CD8-positive, alpha-beta memory T cell (primary cell): ENCODE measurements around the gene TIAL1. TPM values are rescaled to one million over a fixed set of nuclear protein-coding genes. Genes with fewer than 3 reads are reported as not detected.
A peak's percentile ranks its signal among the peaks of the same experiment; 100 is the strongest.
"Not testable (repeated sequence)": the region's sequence is repeated elsewhere in the genome, so short reads cannot be mapped to it uniquely, and the experiment has no call there.

Experiments
- CTCF ChIA-PET: fragments of 350-600 bp; sonication (Branson Sonifier 250); formaldehyde crosslinking; loops from one replicate; lab custom pipeline; 2021; ENCODE audit warnings: antibody characterized with exemption; lab: Charles Lee
- POLR2A ChIA-PET: fragments of 350-600 bp; sonication (Branson Sonifier 250); formaldehyde crosslinking; loops from one replicate; lab custom pipeline; 2021; ENCODE audit warnings: antibody characterized with exemption; lab: Charles Lee
- DNase-seq, 5 donors: peaks; one replicate each; pipeline versions ENCODE4 v3.0.0 to v3.0.0-alpha.2; 2020 to 2022; ENCODE audit warnings: mixed read lengths in 1 of 5
- H3K27ac ChIP-seq: one replicate; pipeline ENCODE4 v1.7.0; 2013; ENCODE audit warnings: low read depth, mild to moderate bottlenecking, low read length, moderate library complexity
- H3K27me3 ChIP-seq: 2 replicates; pipeline ENCODE4 v1.7.0; 2013; ENCODE audit warnings: low read length, mild to moderate bottlenecking; ENCODE audit not compliant: insufficient read depth, poor library complexity, severe bottlenecking
- H3K36me3 ChIP-seq: 2 replicates; pipeline ENCODE4 v1.7.0; 2013; ENCODE audit warnings: mild to moderate bottlenecking, low read length, moderate library complexity; ENCODE audit not compliant: insufficient read depth
- H3K4me1 ChIP-seq: 2 replicates; pipeline ENCODE4 v1.7.0; 2013; ENCODE audit warnings: mild to moderate bottlenecking, low read length, moderate library complexity; ENCODE audit not compliant: insufficient read depth
- H3K4me3 ChIP-seq: 2 replicates; pipeline ENCODE4 v1.7.0; 2013; ENCODE audit warnings: mild to moderate bottlenecking, low read length
- H3K9me3 ChIP-seq: 2 replicates; pipeline ENCODE4 v1.7.0; 2013; ENCODE audit warnings: mild to moderate bottlenecking, low read length
- H3K27ac Mint-ChIP-seq, 8 donors: one replicate each; pipeline ENCODE4 v1.8.0; 2020 to 2021; ENCODE audit warnings: mixed read lengths in 8 of 8, mild to moderate bottlenecking in 6 of 8, inconsistent platforms in 3 of 8, moderate library complexity in 3 of 8
- H3K27me3 Mint-ChIP-seq, 2 donors: one replicate each; pipeline ENCODE4 v1.8.0; 2020 to 2021; ENCODE audit warnings: mixed read lengths in 2 of 2, mild to moderate bottlenecking in 1 of 2, moderate library complexity in 1 of 2
- H3K36me3 Mint-ChIP-seq, 3 donors: one replicate each; pipeline ENCODE4 v1.8.0; 2020 to 2021; ENCODE audit warnings: mixed read lengths in 3 of 3, inconsistent platforms in 1 of 3, mild to moderate bottlenecking in 1 of 3
- H3K4me1 Mint-ChIP-seq, 3 donors: one replicate each; pipeline ENCODE4 v1.8.0; 2020 to 2021; ENCODE audit warnings: mixed read lengths in 3 of 3, inconsistent platforms in 1 of 3, mild to moderate bottlenecking in 1 of 3
- H3K4me3 Mint-ChIP-seq, 7 donors: one replicate each; pipeline ENCODE4 v1.8.0; 2020 to 2021; ENCODE audit warnings: mixed read lengths in 7 of 7, mild to moderate bottlenecking in 6 of 7, moderate library complexity in 4 of 7, inconsistent platforms in 2 of 7
- H3K9me3 Mint-ChIP-seq, 5 donors: one replicate each; pipeline ENCODE4 v1.8.0; 2020 to 2022; ENCODE audit warnings: mixed read lengths in 5 of 5, mild to moderate bottlenecking in 3 of 5, moderate library complexity in 2 of 5, inconsistent platforms in 1 of 5
- polyA plus RNA-seq: library from polyadenylated mRNA; unstranded; fragments of 300-500 nt; fragmentation: Illumina TruSeq; gene quantifications from one replicate; pipeline ENCODE4 v1.2.3, GENCODE V29; 2021
- total RNA-seq, 2 experiments: library from RNA; stranded (reverse); gene quantifications; one replicate each; pipeline ENCODE4 v1.2.3, GENCODE V29; 2021

The TIAL1 gene
- total and polyA plus RNA-seq, 3 experiments from 2014 or later: 15.0 to 207 (median 201) TPM

GRCh38 chr10:119595134-119595675 lies 1.6 kb downstream of the TIAL1 start:
- POLR2A ChIA-PET: interaction anchor here (0.5 to 1.0 kb wide), 3 partner anchors 88 to 471 kb away, joined by 3 to 6 read pairs (median 3); no protein-coding TSS in a partner anchor

GRCh38 chr10:119588071-119588470 lies 8.7 kb downstream of the TIAL1 start:
- CTCF ChIA-PET: no interaction called here

More at GRCh38 chr10:119595134-119595675, 1.6 kb downstream of the TIAL1 start:
- no peaks in the 10 kb centered on the region for H3K27me3 ChIP-seq
- H3K4me1 ChIP-seq: peaks cover 46% of the 10 kb centered on the region
- Mint-ChIP-seq H3K27me3 (no peaks in the 10 kb centered on the region), H3K4me3 (peak overlapping the region; percentile 97 to 100 (median 98)), H3K36me3 (peaks cover 0 to 30% (median 1%) of the 10 kb centered on the region in 3 donors), H3K4me1 (peaks cover 53 to 64% (median 54%) of the 10 kb centered on the region in 3 donors), H3K9me3 (no peaks in the 10 kb centered on the region), H3K27ac (peak overlapping the region; percentile 36 to 99 (median 90))
- H3K27ac ChIP-seq: peak overlapping the region; percentile 77
- H3K4me3 ChIP-seq: peak overlapping the region; percentile 100
- no peaks in the 10 kb centered on the region for H3K9me3 ChIP-seq
- no peaks in the 10 kb centered on the region for H3K36me3 ChIP-seq
- DNase-seq: no peak
- CTCF ChIA-PET: interaction anchor here (0.7 to 1.9 kb wide), 2 partner anchors 52 to 396 kb away, joined by 3 to 6 read pairs; partner anchors contain the start of gene RGS10

GRCh38 chr10:119578355-119578754 lies 18.4 kb downstream of the TIAL1 start:
- H3K36me3 Mint-ChIP-seq: peaks cover 20 to 77% (median 27%) of the 10 kb centered on the region in 3 donors
- CTCF ChIA-PET: no interaction called here

More at GRCh38 chr10:119588071-119588470, 8.7 kb downstream of the TIAL1 start:
- no peaks in the 10 kb centered on the region for H3K9me3 Mint-ChIP-seq
- no peak overlapping the region for H3K27ac ChIP-seq
- no peak overlapping the region for H3K4me3 Mint-ChIP-seq
- no peak for DNase-seq
- peaks cover 37 to 50% (median 49%) of the 10 kb centered on the region in 3 donors for H3K4me1 Mint-ChIP-seq
- no peaks in the 10 kb centered on the region for H3K27me3 ChIP-seq
- H3K36me3 ChIP-seq: peaks cover 30% of the 10 kb centered on the region
- H3K27ac Mint-ChIP-seq: no peak overlapping the region
- H3K9me3 ChIP-seq: no peaks in the 10 kb centered on the region
- POLR2A ChIA-PET: no interaction called here
- peaks cover 0 to 26% (median 0%) of the 10 kb centered on the region in 3 donors for H3K36me3 Mint-ChIP-seq
- peaks cover 32% of the 10 kb centered on the region for H3K4me1 ChIP-seq
- no peak overlapping the region for H3K4me3 ChIP-seq
- H3K27me3 Mint-ChIP-seq: no peaks in the 10 kb centered on the region

GRCh38 chr10:119575991-119576390 lies 20.8 kb downstream of the TIAL1 start:
- ChIA-PET POLR2A (no interaction called here), CTCF (interaction anchor here (0.6 kb wide), 1 partner anchor 26 kb away, joined by 3 read pairs; no protein-coding TSS in a partner anchor)
- H3K27me3 ChIP-seq: no peaks in the 10 kb centered on the region

More at GRCh38 chr10:119578355-119578754, 18.4 kb downstream of the TIAL1 start:
- H3K36me3 ChIP-seq: peaks cover 34% of the 10 kb centered on the region
- no peaks in the 10 kb centered on the region for H3K27me3 ChIP-seq
- H3K9me3 Mint-ChIP-seq: no peaks in the 10 kb centered on the region
- POLR2A ChIA-PET: no interaction called here
- peaks cover 32 to 48% (median 48%) of the 10 kb centered on the region in 3 donors for H3K4me1 Mint-ChIP-seq
- DNase-seq: no peak
- H3K4me3 Mint-ChIP-seq: no peak overlapping the region
- no peaks in the 10 kb centered on the region for H3K27me3 Mint-ChIP-seq
- H3K27ac Mint-ChIP-seq: no peak overlapping the region
- no peaks in the 10 kb centered on the region for H3K9me3 ChIP-seq
- no peak overlapping the region for H3K27ac ChIP-seq
- H3K4me3 ChIP-seq: no peak overlapping the region
- H3K4me1 ChIP-seq: peaks cover 25% of the 10 kb centered on the region

GRCh38 chr10:119575506-119575905 lies 21.3 kb downstream of the TIAL1 start:
- H3K9me3 Mint-ChIP-seq: no peaks in the 10 kb centered on the region

More at GRCh38 chr10:119575991-119576390, 20.8 kb downstream of the TIAL1 start:
- Mint-ChIP-seq H3K9me3 (no peaks in the 10 kb centered on the region), H3K4me3 (peak overlapping the region in 2 of 7 donors; percentile 10 to 57), H3K27ac (peak overlapping the region; percentile 16 to 94 (median 68)), H3K27me3 (no peaks in the 10 kb centered on the region), H3K36me3 (peaks cover 20 to 65% (median 25%) of the 10 kb centered on the region in 3 donors), H3K4me1 (peaks cover 21 to 27% (median 27%) of the 10 kb centered on the region in 3 donors)
- H3K4me1 ChIP-seq: peaks cover 21% of the 10 kb centered on the region
- H3K36me3 ChIP-seq: peaks cover 34% of the 10 kb centered on the region
- DNase-seq: peak in 1 of 5 donors; percentile 30
- H3K9me3 ChIP-seq: no peaks in the 10 kb centered on the region
- H3K4me3 ChIP-seq: no peak overlapping the region
- H3K27ac ChIP-seq: no peak overlapping the region

GRCh38 chr10:119567978-119568377 lies 28.8 kb downstream of the TIAL1 start:
- H3K4me1 Mint-ChIP-seq: peaks cover 0 to 5% (median 5%) of the 10 kb centered on the region in 3 donors
- CTCF ChIA-PET: no interaction called here
- no peaks in the 10 kb centered on the region for H3K9me3 Mint-ChIP-seq
- H3K36me3 Mint-ChIP-seq: peaks cover 0 to 5% (median 2%) of the 10 kb centered on the region in 3 donors
- Histone ChIP-seq H3K9me3 (no peaks in the 10 kb centered on the region), H3K4me1 (no peaks in the 10 kb centered on the region), H3K36me3 (no peaks in the 10 kb centered on the region), H3K27me3 (no peaks in the 10 kb centered on the region), H3K27ac (no peak overlapping the region), H3K4me3 (no peak overlapping the region)
- DNase-seq: no peak
- H3K27ac Mint-ChIP-seq: no peak overlapping the region
- H3K4me3 Mint-ChIP-seq: no peak overlapping the region
- H3K27me3 Mint-ChIP-seq: no peaks in the 10 kb centered on the region
- POLR2A ChIA-PET: no interaction called here

More at GRCh38 chr10:119575506-119575905, 21.3 kb downstream of the TIAL1 start:
- H3K4me1 ChIP-seq: peaks cover 21% of the 10 kb centered on the region
- ChIA-PET POLR2A (no interaction called here), CTCF (no interaction called here)
- Mint-ChIP-seq H3K4me1 (peaks cover 21 to 27% (median 27%) of the 10 kb centered on the region in 3 donors), H3K27me3 (no peaks in the 10 kb centered on the region), H3K36me3 (peaks cover 20 to 65% (median 25%) of the 10 kb centered on the region in 3 donors), H3K27ac (peak overlapping the region; percentile 37 to 94 (median 84)), H3K4me3 (peak overlapping the region in 3 of 7 donors; percentile 20 to 72 (median 57))
- no peak overlapping the region for H3K4me3 ChIP-seq
- H3K27ac ChIP-seq: no peak overlapping the region
- H3K27me3 ChIP-seq: no peaks in the 10 kb centered on the region
- no peaks in the 10 kb centered on the region for H3K9me3 ChIP-seq
- H3K36me3 ChIP-seq: peaks cover 34% of the 10 kb centered on the region
- peak in 3 of 5 donors; percentile 23 to 58 (median 57) for DNase-seq

- Mint-ChIP-seq H3K4me3 (no peak overlapping the region), H3K36me3 (no peaks in the 10 kb centered on the region), H3K4me1 (no peaks in the 10 kb centered on the region), H3K27ac (peak overlapping the region in 1 of 8 donors; percentile 22), H3K27me3 (no peaks in the 10 kb centered on the region), H3K9me3 (no peaks in the 10 kb centered on the region)
- H3K27me3 ChIP-seq: no peaks in the 10 kb centered on the region
- ChIA-PET CTCF (no interaction called here), POLR2A (no interaction called here)
- H3K9me3 ChIP-seq: no peaks in the 10 kb centered on the region
- H3K36me3 ChIP-seq: no peaks in the 10 kb centered on the region
- DNase-seq: no peak
- H3K4me1 ChIP-seq: no peaks in the 10 kb centered on the region
- no peak overlapping the region for H3K27ac ChIP-seq
- no peak overlapping the region for H3K4me3 ChIP-seq
Observed at GRCh38 chr10:119562097-119562496, 34.7 kb downstream of the TIAL1 start.

GRCh38 chr10:119559511-119559910 lies 37.3 kb downstream of the TIAL1 start:
- POLR2A ChIA-PET, CTCF ChIA-PET, H3K9me3 Mint-ChIP-seq, DNase-seq, H3K36me3 ChIP-seq, H3K27me3 Mint-ChIP-seq, H3K4me3 Mint-ChIP-seq, H3K36me3 Mint-ChIP-seq, H3K9me3 ChIP-seq, H3K27ac ChIP-seq, H3K27ac Mint-ChIP-seq, H3K27me3 ChIP-seq, H3K4me3 ChIP-seq, H3K4me1 Mint-ChIP-seq, H3K4me1 ChIP-seq: not testable (repeated sequence)
